Esophagus squamous epithelium (tissue), 4 donors: ENCODE data around the gene STK31.

Experiments used
- CTCF ChIP-seq, 6 experiments: fragments of 450-650 bp in 4 of 6; fragments of 200-600 bp in 2 of 6; sonication (generic) in 2 of 6; IDR thresholded peaks; one replicate each; pipeline ENCODE4 v1.5.1; 2016 to 2019; ENCODE audit warnings: antibody characterized with exemption in 6 of 6, mild to moderate bottlenecking in 4 of 6, moderate library complexity in 4 of 6
- POLR2A ChIP-seq, 4 donors: fragments of 450-650 bp; IDR thresholded peaks; one replicate each; pipeline ENCODE4 v1.6.1; 2017; ENCODE audit warnings: antibody characterized with exemption in 4 of 4, mild to moderate bottlenecking in 4 of 4, moderate library complexity in 3 of 4

- TF ChIP-seq POLR2A (IDR thresholded peaks at IDR 0.05) (no peak), CTCF (IDR thresholded peaks at IDR 0.05) (no peak)
These were observed 5.1 kb downstream of the STK31 start for GRCh38 chr7:23715099-23715498.
